ENCODE data around the gene USP19. TPM values are rescaled to one million over a fixed set of nuclear protein-coding genes. Genes with fewer than 3 reads are reported as not detected.
A peak's percentile ranks its signal among the peaks of the same experiment; 100 is the strongest.

USP19 gene
- total RNA-seq, 2 donors from 2014 or later, result 51.4 to 56.6 TPM

GRCh38 chr3:49104427-49105291, 16.0 kb downstream of the USP19 start, which contains the start of gene QARS1:
TSS of gene QARS1 (minus strand) at chr3:49104757. CDS start at chr3:49104733, 24 bp downstream.
- no peaks in the 10 kb centered on the region for H3K27me3 Mint-ChIP-seq
- peaks cover 6% of the 10 kb centered on the region for H3K36me3 Mint-ChIP-seq (ENCODE audit: low read depth)
- DNase-seq, result peak; percentile 77 to 81 (median 79)
- H3K27ac Mint-ChIP-seq, result peak within 1 kb of the TSS; percentile 96
- peak within 1 kb of the TSS; percentile 96 for H3K4me3 Mint-ChIP-seq
- no peaks in the 10 kb centered on the region for H3K9me3 ChIP-seq (ENCODE audit: control insufficient read depth, low read length, poor library complexity, severe bottlenecking)
- peak; percentile 99 for ATAC-seq
- peaks cover 30% of the 10 kb centered on the region for H3K4me1 Mint-ChIP-seq

DNA sequence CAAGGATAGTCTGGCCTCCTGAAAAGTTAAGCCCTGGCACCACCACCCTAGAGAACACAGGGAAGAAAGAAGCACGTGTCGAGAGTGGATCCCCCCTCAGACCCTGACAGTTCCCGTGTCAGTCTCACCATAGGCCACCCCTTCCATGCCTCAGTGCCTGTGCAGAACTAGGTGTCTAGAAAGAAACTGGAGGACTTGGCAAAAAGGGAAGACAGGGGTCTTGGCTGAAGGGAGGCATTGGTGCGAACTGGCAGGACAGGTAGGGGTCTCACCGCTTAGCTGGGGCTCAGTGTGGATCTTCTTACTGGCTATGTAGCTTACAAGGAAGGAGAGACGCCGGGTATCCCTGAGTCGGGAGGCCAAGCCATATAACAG, 16.6 kb downstream of the USP19 start:
- DNase-seq (no peak), ATAC-seq (no peak)
- H3K27ac Mint-ChIP-seq, result peak overlapping the region; percentile 96
- peaks cover 3% of the 10 kb centered on the region for H3K36me3 Mint-ChIP-seq (ENCODE audit: low read depth)
- no peaks in the 10 kb centered on the region for H3K9me3 ChIP-seq (ENCODE audit: control insufficient read depth, low read length, poor library complexity, severe bottlenecking)
- no peaks in the 10 kb centered on the region for H3K27me3 Mint-ChIP-seq
- peaks cover 28% of the 10 kb centered on the region for H3K4me1 Mint-ChIP-seq
- H3K4me3 Mint-ChIP-seq, result peak overlapping the region; percentile 96

- H3K27ac Mint-ChIP-seq, result no peak overlapping the region
- H3K27me3 Mint-ChIP-seq, result no peaks in the 10 kb centered on the region
- DNase-seq, result no peak
- peaks cover 24% of the 10 kb centered on the region for H3K4me1 Mint-ChIP-seq
- H3K9me3 ChIP-seq (ENCODE audit: control insufficient read depth, low read length, poor library complexity, severe bottlenecking), result no peaks in the 10 kb centered on the region
- no peak overlapping the region for H3K4me3 Mint-ChIP-seq
- ATAC-seq, result no peak
- peaks cover 3% of the 10 kb centered on the region for H3K36me3 Mint-ChIP-seq (ENCODE audit: low read depth)
Measured at GRCh38 chr3:49100046-49100615, 20.5 kb downstream of the USP19 start.

- Mint-ChIP-seq H3K4me3 (no peak overlapping the region), H3K4me1 (peaks cover 21% of the 10 kb centered on the region), H3K36me3 (ENCODE audit: low read depth) (peaks cover 3% of the 10 kb centered on the region), H3K27me3 (no peaks in the 10 kb centered on the region), H3K27ac (no peak overlapping the region)
- H3K9me3 ChIP-seq (ENCODE audit: control insufficient read depth, low read length, poor library complexity, severe bottlenecking), result no peaks in the 10 kb centered on the region
- ATAC-seq (no peak), DNase-seq (no peak)
Measured at GRCh38 chr3:49098910-49099630, 21.6 kb downstream of the USP19 start.

GRCh38 chr3:49098429-49098828, 22.2 kb downstream of the USP19 start:
- H3K36me3 Mint-ChIP-seq (ENCODE audit: low read depth), result peaks cover 6% of the 10 kb centered on the region
- no peak overlapping the region for H3K27ac Mint-ChIP-seq

DNA sequence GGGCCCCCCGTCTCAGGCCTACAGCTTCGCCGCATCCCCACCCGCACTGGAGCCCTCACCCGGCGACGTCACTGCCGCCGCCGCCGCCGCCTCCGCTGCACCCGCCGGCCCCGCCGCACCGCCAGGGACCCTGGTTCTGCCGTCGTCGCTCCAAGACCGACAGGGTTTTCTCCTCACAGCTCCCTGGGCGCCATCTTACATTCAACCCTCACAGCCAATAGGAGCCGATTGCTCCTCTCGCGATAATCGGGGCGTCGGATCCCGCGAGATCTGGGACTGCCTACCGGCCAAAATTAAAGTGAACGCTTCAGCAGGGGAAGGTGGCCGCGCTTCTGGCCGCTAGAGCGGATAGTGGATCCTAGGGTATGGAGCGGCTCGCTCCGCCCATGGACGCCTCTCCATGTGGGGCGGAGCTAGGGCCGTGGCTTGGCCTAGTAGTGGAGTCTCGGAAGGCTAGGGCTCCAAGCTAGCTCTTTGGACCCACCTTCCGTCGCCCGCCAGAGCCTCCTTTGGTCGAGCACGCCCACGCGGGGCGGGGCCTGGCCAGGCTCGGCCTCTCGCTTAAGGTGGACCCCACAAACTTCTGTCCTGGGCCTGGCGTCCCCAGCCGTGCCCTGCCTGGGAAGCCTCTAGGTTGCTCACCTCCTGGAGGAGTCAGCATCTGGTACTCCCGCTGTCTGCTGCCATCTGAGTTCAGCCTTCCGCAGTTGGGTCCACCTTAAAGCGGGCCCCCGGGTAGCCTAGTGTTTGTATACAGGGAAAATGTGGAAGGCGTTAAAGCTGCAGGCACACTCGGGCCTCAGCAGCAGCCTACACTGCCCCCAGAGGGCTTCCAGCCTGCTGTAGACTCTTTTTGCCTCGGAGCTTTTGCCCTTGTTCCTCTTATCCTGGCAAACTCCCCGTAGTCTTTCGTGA, 26.5 kb downstream of the USP19 start, which contains the start of gene QRICH1:
Gene QRICH1 (minus strand): TSS at position 219 of the 915 bp plus-strand sequence. CDS start 17,054 bp downstream, outside the sequence.
- Mint-ChIP-seq H3K27ac (peak within 1 kb of the TSS; percentile 96), H3K4me1 (peaks cover 31% of the 10 kb centered on the region), H3K4me3 (peak within 1 kb of the TSS; percentile 98), H3K27me3 (no peaks in the 10 kb centered on the region), H3K36me3 (ENCODE audit: low read depth) (peaks cover 3% of the 10 kb centered on the region)
- ATAC-seq, result peak; percentile 83
- peak; percentile 84 to 94 (median 88) for DNase-seq
- no peaks in the 10 kb centered on the region for H3K9me3 ChIP-seq (ENCODE audit: control insufficient read depth, low read length, poor library complexity, severe bottlenecking)

More at GRCh38 chr3:49098429-49098828, 22.2 kb downstream of the USP19 start:
- Mint-ChIP-seq H3K4me3 (no peak overlapping the region), H3K4me1 (peaks cover 16% of the 10 kb centered on the region), H3K27me3 (no peaks in the 10 kb centered on the region)
- H3K9me3 ChIP-seq (ENCODE audit: control insufficient read depth, low read length, poor library complexity, severe bottlenecking), result no peaks in the 10 kb centered on the region
- no peak for ATAC-seq
- DNase-seq, result no peak

- Mint-ChIP-seq H3K27me3 (no peaks in the 10 kb centered on the region), H3K36me3 (ENCODE audit: low read depth) (peaks cover 3% of the 10 kb centered on the region), H3K4me1 (peaks cover 33% of the 10 kb centered on the region), H3K4me3 (peak overlapping the region; percentile 98), H3K27ac (peak overlapping the region; percentile 96)
- DNase-seq, result peak; percentile 69 to 72 (median 71)
- H3K9me3 ChIP-seq (ENCODE audit: control insufficient read depth, low read length, poor library complexity, severe bottlenecking), result no peaks in the 10 kb centered on the region
- peak; percentile 39 for ATAC-seq
Measured at GRCh38 chr3:49092938-49093852, 27.4 kb downstream of the USP19 start.

DNA sequence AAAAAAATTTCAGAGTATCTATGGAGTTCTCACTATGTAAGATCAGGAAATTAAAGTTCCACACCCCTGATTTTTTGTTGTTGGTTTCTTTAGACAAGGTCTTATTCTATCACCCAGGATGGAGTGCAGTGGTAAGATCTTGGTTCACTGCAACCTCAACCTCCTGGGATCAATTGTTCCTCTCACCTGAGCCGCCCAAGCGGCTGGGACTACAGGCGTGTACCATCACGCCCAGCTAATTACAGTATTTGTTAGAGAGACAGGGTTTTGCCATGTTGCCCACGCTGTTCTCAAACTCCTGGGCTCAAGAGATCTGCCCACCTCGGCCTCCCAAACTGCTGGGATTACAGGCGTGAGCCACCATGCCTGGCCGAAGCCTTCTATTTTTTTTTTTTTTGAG, 39.2 kb downstream of the USP19 start:
- H3K4me3 Mint-ChIP-seq, result no peak overlapping the region
- H3K9me3 ChIP-seq (ENCODE audit: control insufficient read depth, low read length, poor library complexity, severe bottlenecking), result no peaks in the 10 kb centered on the region
- no peaks in the 10 kb centered on the region for H3K27me3 Mint-ChIP-seq
- no peaks in the 10 kb centered on the region for H3K36me3 Mint-ChIP-seq (ENCODE audit: low read depth)
- peaks cover 8% of the 10 kb centered on the region for H3K4me1 Mint-ChIP-seq
- H3K27ac Mint-ChIP-seq, result no peak overlapping the region
- no peak for DNase-seq
- ATAC-seq, result no peak

GRCh38 chr3:49079270-49079669, 41.4 kb downstream of the USP19 start:
- no peak for ATAC-seq
- peaks cover 5% of the 10 kb centered on the region for H3K4me1 Mint-ChIP-seq
- no peaks in the 10 kb centered on the region for H3K36me3 Mint-ChIP-seq (ENCODE audit: low read depth)
- H3K4me3 Mint-ChIP-seq, result no peak overlapping the region
- peak overlapping the region; percentile 65 for H3K27ac Mint-ChIP-seq
- no peaks in the 10 kb centered on the region for H3K9me3 ChIP-seq (ENCODE audit: control insufficient read depth, low read length, poor library complexity, severe bottlenecking)
- DNase-seq, result no peak
- no peaks in the 10 kb centered on the region for H3K27me3 Mint-ChIP-seq

GRCh38 chr3:49076646-49077045, 44.0 kb downstream of the USP19 start:
- Mint-ChIP-seq H3K27ac (no peak overlapping the region), H3K4me1 (peaks cover 8% of the 10 kb centered on the region), H3K27me3 (no peaks in the 10 kb centered on the region), H3K36me3 (ENCODE audit: low read depth) (peaks cover 2% of the 10 kb centered on the region), H3K4me3 (no peak overlapping the region)
- DNase-seq (no peak), ATAC-seq (no peak)
- H3K9me3 ChIP-seq (ENCODE audit: control insufficient read depth, low read length, poor library complexity, severe bottlenecking), result no peaks in the 10 kb centered on the region

DNA sequence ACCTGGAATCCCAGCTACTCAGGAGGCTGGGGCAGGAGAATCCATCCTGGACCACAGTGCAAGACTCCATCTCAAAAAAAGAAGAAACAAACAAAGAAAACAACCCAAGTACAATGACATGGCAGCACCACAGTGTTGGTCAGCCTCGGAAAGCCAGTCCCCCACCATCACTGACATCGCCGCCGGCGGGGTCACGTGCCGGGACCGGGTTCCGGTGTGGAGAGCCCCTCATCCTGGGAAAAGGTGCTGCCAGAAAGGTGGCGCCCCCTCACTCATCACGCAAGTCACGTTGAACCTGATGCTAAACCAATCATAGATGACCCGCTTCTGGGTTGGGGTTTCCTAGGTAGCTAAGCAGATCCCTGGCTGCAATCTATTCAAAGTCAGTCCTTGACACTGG, 44.5 kb downstream of the USP19 start:
- H3K4me3 Mint-ChIP-seq, result no peak overlapping the region
- H3K4me1 Mint-ChIP-seq, result peaks cover 6% of the 10 kb centered on the region
- ATAC-seq, result no peak
- H3K36me3 Mint-ChIP-seq (ENCODE audit: low read depth), result peaks cover 2% of the 10 kb centered on the region
- no peak overlapping the region for H3K27ac Mint-ChIP-seq
- no peaks in the 10 kb centered on the region for H3K9me3 ChIP-seq (ENCODE audit: control insufficient read depth, low read length, poor library complexity, severe bottlenecking)
- no peaks in the 10 kb centered on the region for H3K27me3 Mint-ChIP-seq
- DNase-seq, result no peak

Data from T-helper 17 cell (primary cell).